Panc1 (cell line): ENCODE data around the gene PTPN23. TPM values are rescaled to one million over a fixed set of nuclear protein-coding genes. Genes with fewer than 3 reads are reported as not detected.

Source experiments
- ATAC-seq: fragments of 200-7000 bp; cut with Tn5 transposase; 2 replicates; pipeline ENCODE4 v1.9.1; 2020; ENCODE audit warnings: mild to moderate bottlenecking, moderate library complexity
- BruUV-seq: library from RNA; stranded (reverse); fragments of 400-500 nt; replicated peaks from 2 replicates; lab custom pipeline; 2021; lab: Mats Ljungman, UMichigan
- CTCF ChIA-PET: fragments of 300-600 bp; sonication (Branson Sonifier 250); formaldehyde crosslinking; loops from one replicate; lab custom pipeline; 2022; ENCODE audit warnings: antibody characterized with exemption; lab: Charles Lee
- POLR2A ChIA-PET: fragments of 300-600 bp; sonication (Branson Sonifier 250); formaldehyde crosslinking; loops from one replicate; lab custom pipeline; 2022; ENCODE audit warnings: antibody characterized with exemption; lab: Charles Lee
- DNase-seq: peaks from one replicate; pipeline ENCODE4 v3.0.0-alpha.2; 2010; ENCODE audit warnings: low read depth, low spot score
- H3K27ac ChIP-seq: 2 replicates; pipeline ENCODE4 v1.5.1; 2011; ENCODE audit warnings: mild to moderate bottlenecking, low read length, inconsistent platforms
- H3K27me3 ChIP-seq: fragments of 200-500 bp; sonication (Bioruptor generic); 2 replicates; pipeline ENCODE4 v1.6.0; 2014; ENCODE audit warnings: low read length, inconsistent platforms; ENCODE audit not compliant: control insufficient read depth, insufficient read depth
- H3K36me3 ChIP-seq: fragments of 200-500 bp; sonication (Bioruptor generic); 2 replicates; pipeline ENCODE4 v1.5.1; 2014; ENCODE audit warnings: inconsistent platforms, mild to moderate bottlenecking, low read length, moderate library complexity; ENCODE audit not compliant: control insufficient read depth, insufficient read depth
- H3K4me1 ChIP-seq: 2 replicates; pipeline ENCODE4 v1.5.1; 2011; ENCODE audit warnings: inconsistent platforms, mild to moderate bottlenecking, low read length, moderate library complexity; ENCODE audit not compliant: control insufficient read depth, insufficient read depth
- H3K4me3 ChIP-seq, 2 experiments: 2 replicates each; pipeline ENCODE4 v1.5.1; 2011 to 2012; ENCODE audit warnings: low read depth in 2 of 2, low read length in 2 of 2, mild to moderate bottlenecking in 2 of 2, inconsistent platforms in 1 of 2, moderate library complexity in 1 of 2
- H3K9me3 ChIP-seq: fragments of 200-500 bp; sonication (Bioruptor generic); 2 replicates; pipeline ENCODE4 v1.5.1; 2014; ENCODE audit warnings: low read depth, mild to moderate bottlenecking, inconsistent platforms, low read length, moderate library complexity; ENCODE audit not compliant: control insufficient read depth, insufficient read depth
- CTCF ChIP-seq: fragments of 450-650 bp; IDR thresholded peaks from 2 replicates; pipeline ENCODE4 v1.5.1; 2017; ENCODE audit warnings: mild to moderate bottlenecking
- POLR2AphosphoS5 ChIP-seq: IDR thresholded peaks from 2 replicates; pipeline ENCODE4 v1.6.1; 2012; ENCODE audit warnings: mild to moderate bottlenecking, low read depth, low read length, moderate library complexity
- REST ChIP-seq, 2 experiments: IDR thresholded peaks; 2 replicates each; pipeline ENCODE4 v1.6.1; 2011 to 2012; ENCODE audit warnings: low read depth in 2 of 2, control low read depth in 1 of 2, low read length in 1 of 2, mild to moderate bottlenecking in 1 of 2, moderate library complexity in 1 of 2; ENCODE audit not compliant: insufficient read depth in 1 of 2
- SIN3A ChIP-seq: IDR thresholded peaks from 2 replicates; pipeline ENCODE4 v1.6.1; 2012; ENCODE audit warnings: low read depth, mild to moderate bottlenecking, low read length, moderate library complexity, borderline replicate concordance; ENCODE audit not compliant: insufficient read depth
- TCF7L2 ChIP-seq: IDR thresholded peaks from 2 replicates; pipeline ENCODE4 v1.6.1; 2011; ENCODE audit warnings: mild to moderate bottlenecking, low read depth, low read length, inconsistent platforms
- in situ Hi-C: cut with HindIII; loops from 2 replicates; pipeline ENCODE4 v1.10.0; 2016; ENCODE audit warnings: low sequenced_read_pairs, low pct_unique_long_range_greater_than_20kb
- intact Hi-C: fragments of 100-400 bp; cut with micrococcal nuclease; formaldehyde crosslinking; loops from one replicate; pipeline ENCODE4 v1.10.0; 2022; ENCODE audit not compliant: unreplicated experiment
- total RNA-seq: library from RNA; stranded (reverse); gene quantifications from one replicate; pipeline ENCODE4 v1.2.1, GENCODE V29; 2021; ENCODE audit not compliant: unreplicated experiment

The PTPN23 gene
- total RNA-seq, 1 experiment from 2014 or later = 35.7 TPM

GRCh38 chr3:47339951-47340350 is 40.9 kb upstream of the PTPN23 start:
- no peaks in the 10 kb centered on the region for H3K27me3 ChIP-seq
- no TSS peak for BruUV-seq
- H3K9me3 ChIP-seq = no peaks in the 10 kb centered on the region
- DNase-seq (no peak), ATAC-seq (no peak)
- intact Hi-C loops = no loop called here
- CTCF ChIA-PET = interaction anchor here (0.6 kb wide), 1 partner anchor 137 kb away, joined by 7 read pairs; no protein-coding TSS in a partner anchor
- no peak overlapping the region for H3K4me3 ChIP-seq
- in situ Hi-C loops = no loop called here
- no peak overlapping the region for H3K27ac ChIP-seq
- POLR2A ChIA-PET = no interaction called here
- H3K4me1 ChIP-seq = no peaks in the 10 kb centered on the region
- no peak for TF ChIP-seq SIN3A
- peaks cover 2% of the 10 kb centered on the region; the same call in 1 of the 2 replicates for H3K36me3 ChIP-seq

DNA sequence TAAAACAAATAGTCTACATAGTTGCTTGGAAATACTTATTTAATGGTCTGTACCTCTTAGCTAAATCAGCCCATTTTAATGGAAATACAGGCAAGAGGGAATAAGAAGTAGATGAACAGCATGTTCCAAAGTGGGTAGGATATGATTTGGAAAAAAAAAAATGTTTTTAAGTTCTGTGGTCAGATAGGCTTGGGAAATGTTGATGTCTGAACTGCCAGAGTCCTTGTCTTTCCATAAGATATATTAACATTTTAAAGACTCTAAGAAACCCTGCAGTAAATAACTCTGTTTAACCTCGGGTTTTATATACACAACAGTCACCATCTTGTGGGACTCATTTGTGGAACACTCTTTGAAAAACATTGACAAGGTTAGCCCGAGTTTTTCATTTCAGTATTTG is 40.0 kb upstream of the PTPN23 start:
- CTCF ChIA-PET = no interaction called here
- no peak overlapping the region for H3K4me3 ChIP-seq
- no peaks in the 10 kb centered on the region; the same call in 1 of the 2 replicates for H3K36me3 ChIP-seq
- no TSS peak for BruUV-seq
- ATAC-seq (no peak), DNase-seq (no peak)
- POLR2A ChIA-PET = no interaction called here
- no peak overlapping the region for H3K27ac ChIP-seq
- TF ChIP-seq SIN3A = no peak
- in situ Hi-C loops = no loop called here
- no peaks in the 10 kb centered on the region for H3K27me3 ChIP-seq
- H3K4me1 ChIP-seq = no peaks in the 10 kb centered on the region
- intact Hi-C loops = no loop called here
- H3K9me3 ChIP-seq = no peaks in the 10 kb centered on the region

GRCh38 chr3:47342151-47342550 is 38.7 kb upstream of the PTPN23 start:
- no peak for TF ChIP-seq CTCF
- TF ChIP-seq SIN3A = no peak
- TF ChIP-seq TCF7L2 = no peak
- TF ChIP-seq REST (IDR thresholded peaks at IDR 0.05; ENCODE audit: insufficient read depth in 1 of 2, low read depth in 2 of 2, low read length in 1 of 2) = no peak
- TF ChIP-seq POLR2AphosphoS5 = no peak
- ATAC-seq (no peak), DNase-seq (no peak)
- ChIA-PET POLR2A (no interaction called here), CTCF (no interaction called here)
- no peaks in the 10 kb centered on the region for H3K4me1 ChIP-seq
- in situ Hi-C loops (no loop called here), intact Hi-C loops (no loop called here)
- H3K36me3 ChIP-seq = no peaks in the 10 kb centered on the region; the same call in 1 of the 2 replicates
- H3K9me3 ChIP-seq = no peaks in the 10 kb centered on the region
- BruUV-seq = no TSS peak
- H3K27me3 ChIP-seq = no peaks in the 10 kb centered on the region
- no peak overlapping the region for H3K27ac ChIP-seq
- no peak overlapping the region for H3K4me3 ChIP-seq
